GM23248 (cell line): ENCODE data around the gene STAG1. TPM values are rescaled to one million over a fixed set of nuclear protein-coding genes. Genes with fewer than 3 reads are reported as not detected.

Experiments
- DNase-seq: peaks from one replicate; pipeline ENCODE4 v3.0.0-alpha.2; 2015
- H2AFZ ChIP-seq: fragments of 200-600 bp; sonication (generic); 2 replicates; pipeline ENCODE4 v1.6.1; 2016; ENCODE audit warnings: antibody characterized with exemption
- H3F3A ChIP-seq: fragments of 200-600 bp; sonication (generic); 2 replicates; pipeline ENCODE4 v1.6.1; 2016; ENCODE audit warnings: mild to moderate bottlenecking, antibody characterized with exemption, mixed run types; ENCODE audit not compliant: insufficient read depth
- H3K27ac ChIP-seq: fragments of 200-600 bp; sonication (generic); 2 replicates; pipeline ENCODE4 v1.5.1; 2016; ENCODE audit warnings: mild to moderate bottlenecking
- H3K27me3 ChIP-seq: fragments of 200-600 bp; sonication (generic); replicated peaks from 2 replicates; pipeline ENCODE4 v1.6.1; 2016; ENCODE audit warnings: mild to moderate bottlenecking; ENCODE audit not compliant: insufficient read depth
- H3K36me3 ChIP-seq: fragments of 200-600 bp; sonication (generic); 2 replicates; pipeline ENCODE4 v1.6.1; 2016; ENCODE audit warnings: low read depth, mild to moderate bottlenecking
- H3K4me1 ChIP-seq: fragments of 200-600 bp; sonication (generic); 2 replicates; pipeline ENCODE4 v1.6.1; 2016; ENCODE audit warnings: mild to moderate bottlenecking; ENCODE audit not compliant: insufficient read depth
- H3K4me2 ChIP-seq: fragments of 200-600 bp; sonication (generic); one replicate; pipeline ENCODE4 v1.6.1; 2016; ENCODE audit warnings: mild to moderate bottlenecking; ENCODE audit not compliant: unreplicated experiment
- H3K4me3 ChIP-seq: fragments of 200-600 bp; sonication (generic); 2 replicates; pipeline ENCODE4 v1.5.1; 2016; ENCODE audit warnings: mild to moderate bottlenecking
- H3K79me2 ChIP-seq: fragments of 200-600 bp; sonication (generic); 2 replicates; pipeline ENCODE4 v1.6.1; 2016; ENCODE audit warnings: mild to moderate bottlenecking; ENCODE audit not compliant: insufficient read depth
- H3K9ac ChIP-seq: fragments of 200-600 bp; sonication (generic); 2 replicates; pipeline ENCODE4 v1.6.1; 2016; ENCODE audit warnings: mild to moderate bottlenecking
- H3K9me2 ChIP-seq: fragments of 200-600 bp; sonication (generic); 2 replicates; pipeline ENCODE4 v1.6.1; 2016; ENCODE audit warnings: mixed run types, mild to moderate bottlenecking, moderate library complexity; ENCODE audit not compliant: insufficient read depth
- H3K9me3 ChIP-seq: fragments of 200-600 bp; sonication (generic); one replicate; pipeline ENCODE4 v1.6.1; 2017; ENCODE audit warnings: low read depth
- H4K20me1 ChIP-seq: fragments of 200-600 bp; sonication (generic); 2 replicates; pipeline ENCODE4 v1.6.0; 2016; ENCODE audit not compliant: insufficient read depth
- EZH2 ChIP-seq: fragments of 200-600 bp; sonication (generic); IDR thresholded peaks from 2 replicates; pipeline ENCODE4 v1.6.1; 2018; ENCODE audit warnings: antibody characterized with exemption, mild to moderate bottlenecking; ENCODE audit not compliant: insufficient read depth, poor library complexity, severe bottlenecking
- EZH2phosphoT487 ChIP-seq: fragments of 200-600 bp; sonication (generic); IDR thresholded peaks from 2 replicates; pipeline ENCODE4 v1.6.1; 2018; ENCODE audit warnings: antibody characterized with exemption, moderate library complexity, mild to moderate bottlenecking, low read depth; ENCODE audit not compliant: insufficient read depth
- WGBS, 2 experiments: methylation state at CpG; one replicate each; pipeline ENCODE4 v1.1.6; 2015 to 2017; ENCODE audit warnings: low lambda C conversion rate in 2 of 2, low coverage in 1 of 2; ENCODE audit errors: missing lambda C conversion rate in 2 of 2; 5-methylcytosine and 5-hydroxymethylcytosine counted together
- in situ Hi-C: fragments of 300-500 bp; cut with MboI; formaldehyde crosslinking; loops from 2 replicates; pipeline ENCODE4 v1.15.0; 2020
- polyA plus RNA-seq: library from polyadenylated mRNA; unstranded; fragments of >200 nt; fragmentation: Nextera tagmentation; extraction: Ambion mirVana; gene quantifications from 2 replicates; pipeline ENCODE4 v1.2.1, GENCODE V29; 2016
- total RNA-seq: library from RNA; depleted of rRNA; stranded (reverse); fragments of >200 nt; shearing (Covaris generic); gene quantifications from 2 replicates; pipeline ENCODE4 v1.2.3, GENCODE V29; 2014

Gene STAG1
- total and polyA plus RNA-seq, 2 experiments from 2014 or later, result 21.1 to 39.7 TPM

DNA sequence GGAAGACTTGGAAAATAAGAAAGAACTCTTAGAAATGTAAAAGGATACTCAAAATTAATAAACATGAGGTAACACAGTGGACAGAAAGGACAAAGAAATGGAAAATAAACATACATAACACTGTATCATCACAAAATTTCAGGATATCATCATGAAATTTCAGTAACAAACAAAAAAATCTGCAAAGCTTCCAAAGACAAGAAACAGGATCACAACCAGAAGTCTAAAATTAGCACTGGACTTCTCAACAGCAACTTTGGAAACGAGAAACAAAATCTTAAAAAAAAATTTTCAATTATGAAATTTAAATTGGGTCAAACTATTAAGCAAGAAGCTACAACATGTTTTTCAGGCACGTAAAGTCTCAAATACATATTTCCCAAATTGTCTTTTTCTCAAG, 238.8 kb downstream of the STAG1 start:
- WGBS, 2 experiments, result 41 to 53% methylated on average over 2 of the region's 2 CpGs
- Histone ChIP-seq H3K27me3 (no peaks in the 10 kb centered on the region), H3K27ac (no peak overlapping the region), H3K4me3 (no peak overlapping the region), H3K9ac (no peak overlapping the region), H3K36me3 (no peaks in the 10 kb centered on the region; the same call in 1 of the 2 replicates), H3K9me3 (no peaks in the 10 kb centered on the region), H2AFZ (no peak overlapping the region), H3K79me2 (peaks cover 28% of the 10 kb centered on the region), H3K9me2 (no peaks in the 10 kb centered on the region), H4K20me1 (no peaks in the 10 kb centered on the region), H3K4me2 (no peak overlapping the region), H3K4me1 (peaks cover 13% of the 10 kb centered on the region), H3F3A (peaks cover 18% of the 10 kb centered on the region; the same call in 1 of the 2 replicates)
- no peak for DNase-seq
- in situ Hi-C loops, result no loop called here
- TF ChIP-seq EZH2, result no peak
- no peak for TF ChIP-seq EZH2phosphoT487

GRCh38 chr3:136512381-136512780, 239.8 kb downstream of the STAG1 start:
- Histone ChIP-seq H3K27ac (peak overlapping the region; percentile 25), H2AFZ (no peak overlapping the region)
- WGBS, 2 experiments, result 0 to 6% methylated on average over 1 of the region's 1 CpG

DNA sequence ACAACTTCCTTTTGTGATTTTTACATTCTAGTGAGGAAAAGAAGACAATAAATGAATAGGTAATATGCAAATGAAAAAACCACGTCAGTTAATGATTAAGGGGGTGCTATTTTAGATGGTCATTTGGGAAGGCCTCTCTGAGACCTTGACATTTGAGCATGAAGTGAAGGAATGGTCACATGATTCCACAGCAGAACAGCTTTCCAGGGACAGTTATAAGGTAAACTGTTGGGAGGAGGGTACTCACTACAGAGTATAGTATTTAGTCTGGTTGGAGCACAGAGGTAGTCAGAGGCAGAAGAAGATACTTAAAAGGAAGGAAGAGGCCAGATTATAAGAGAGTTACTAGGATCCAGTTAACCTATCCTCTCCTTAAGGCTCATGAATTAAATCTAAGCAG, 246.5 kb downstream of the STAG1 start:
- Histone ChIP-seq H3K27me3 (no peaks in the 10 kb centered on the region), H3K36me3 (peaks cover 6% of the 10 kb centered on the region; the same call in 1 of the 2 replicates), H3K4me2 (no peak overlapping the region), H3K79me2 (0 out of 2 replicates have a peak, but pooled peaks cover 13% of the 10 kb centered on the region), H3K9ac (no peak overlapping the region), H3F3A (peaks cover 3% of the 10 kb centered on the region; the same call in 1 of the 2 replicates), H4K20me1 (0 out of 2 replicates have a peak, but pooled peaks cover 3% of the 10 kb centered on the region), H2AFZ (no peak overlapping the region), H3K4me3 (no peak overlapping the region), H3K9me3 (no peaks in the 10 kb centered on the region), H3K27ac (no peak overlapping the region), H3K4me1 (no peaks in the 10 kb centered on the region), H3K9me2 (no peaks in the 10 kb centered on the region)
- TF ChIP-seq EZH2phosphoT487 (no peak), EZH2 (no peak)
- in situ Hi-C loops, result no loop called here
- no peak for DNase-seq
- 92 to 95% methylated on average over 1 of the region's 1 CpG for WGBS, 2 experiments

More at GRCh38 chr3:136512381-136512780, 239.8 kb downstream of the STAG1 start:
- no peaks in the 10 kb centered on the region for H3K36me3 ChIP-seq
- H3K27me3 ChIP-seq, result no peaks in the 10 kb centered on the region
- no peak overlapping the region for H3K4me3 ChIP-seq
- in situ Hi-C loops, result no loop called here
- no peaks in the 10 kb centered on the region for H3K9me3 ChIP-seq
- peaks cover 29% of the 10 kb centered on the region for H3K79me2 ChIP-seq
- peak; percentile 71 for DNase-seq
- peaks cover 13% of the 10 kb centered on the region for H3K4me1 ChIP-seq
- H3F3A ChIP-seq, result peaks cover 18% of the 10 kb centered on the region; the same call in 1 of the 2 replicates
- H3K9ac ChIP-seq, result no peak overlapping the region
- no peaks in the 10 kb centered on the region for H4K20me1 ChIP-seq
- peak overlapping the region; percentile 33 for H3K4me2 ChIP-seq
- TF ChIP-seq EZH2 (no peak), EZH2phosphoT487 (no peak)
- H3K9me2 ChIP-seq, result no peaks in the 10 kb centered on the region

DNA sequence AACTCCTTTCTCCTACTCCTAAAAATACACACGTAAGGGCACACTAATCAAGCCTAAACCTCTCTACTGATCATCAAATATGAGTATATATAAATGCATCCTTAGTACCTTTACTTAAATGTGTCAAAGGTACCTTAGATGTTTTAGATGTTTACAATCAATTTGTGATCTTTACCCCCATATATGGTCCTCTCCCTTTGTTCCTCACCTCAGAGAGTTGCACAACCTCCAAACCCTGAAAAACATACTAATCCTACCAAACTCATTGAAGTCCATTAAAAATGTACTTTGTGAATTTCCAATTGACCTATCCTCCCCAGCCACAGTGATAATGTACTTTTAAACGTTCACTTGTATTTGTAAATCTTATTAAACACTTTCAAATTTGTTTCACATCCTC, 249.1 kb downstream of the STAG1 start:
- no peak overlapping the region for H3K9ac ChIP-seq
- peaks cover 6% of the 10 kb centered on the region; the same call in 1 of the 2 replicates for H3K36me3 ChIP-seq
- 0 out of 2 replicates have a peak, but pooled peaks cover 3% of the 10 kb centered on the region for H4K20me1 ChIP-seq
- H3K4me1 ChIP-seq, result no peaks in the 10 kb centered on the region
- H3K27me3 ChIP-seq, result no peaks in the 10 kb centered on the region
- 96 to 100% methylated on average over 2 of the region's 2 CpGs for WGBS, 2 experiments
- DNase-seq, result no peak
- H2AFZ ChIP-seq, result no peak overlapping the region
- in situ Hi-C loops, result no loop called here
- no peaks in the 10 kb centered on the region for H3K9me3 ChIP-seq
- no peak overlapping the region for H3K4me2 ChIP-seq
- no peak overlapping the region for H3K4me3 ChIP-seq
- H3K79me2 ChIP-seq, result 0 out of 2 replicates have a peak, but pooled peaks cover 13% of the 10 kb centered on the region
- H3F3A ChIP-seq, result peaks cover 8% of the 10 kb centered on the region; the same call in 1 of the 2 replicates
- TF ChIP-seq EZH2phosphoT487 (no peak), EZH2 (no peak)
- no peak overlapping the region for H3K27ac ChIP-seq
- no peaks in the 10 kb centered on the region for H3K9me2 ChIP-seq
